ENCODE measurements around the gene RHBDL3. TPM values are rescaled to one million over a fixed set of nuclear protein-coding genes. Genes with fewer than 3 reads are reported as not detected.

RHBDL3 gene
- total and polyA plus RNA-seq, 2 of the 8 experiments (the other 6 are each of a cell fraction or from before 2014, with no cell fraction given) = 9.6 to 12.2 TPM

- H3K9ac ChIP-seq (replicated peaks in 1 of 4; ENCODE audit: extremely low read depth in 1 of 4, low read depth in 3 of 4, low read length in 3 of 4) = no peak overlapping the region
- H2BK15ac ChIP-seq (ENCODE audit: low read length) = no peak overlapping the region
- no peaks in the 10 kb centered on the region for H3K79me1 ChIP-seq (ENCODE audit: low read depth, low read length)
- no peak overlapping the region for H3K4me3 ChIP-seq (ENCODE audit: extremely low read depth in 1 of 4, insufficient read depth in 2 of 4, low read depth in 3 of 4, low read length in 4 of 4)
- ChIA-PET POLR2A (ENCODE audit: partially characterized antibody) (interaction anchor here (0.8 to 1.0 kb wide), 3 partner anchors 8 to 13 kb away, joined by 3 to 4 read pairs (median 4); no protein-coding TSS in a partner anchor), CTCF (ENCODE audit: partially characterized antibody) (interaction anchor here (0.9 to 13.3 kb wide), 7 partner anchors 16 to 73 kb away, joined by 3 to 170 read pairs (median 5); no protein-coding TSS in a partner anchor)
- H2AK5ac ChIP-seq (ENCODE audit: low read depth, low read length) = no peak overlapping the region
- H4K8ac ChIP-seq (ENCODE audit: extremely low read depth, insufficient read depth, low read length) = no peak overlapping the region
- no peak overlapping the region for H3K14ac ChIP-seq (ENCODE audit: insufficient read length)
- FAIRE-seq (no peak), DNase-seq (ENCODE audit: low read depth in 1 of 2, low spot score in 2 of 2) (no peak)
- no peak overlapping the region for H3K23ac ChIP-seq (ENCODE audit: insufficient read length)
- H2BK12ac ChIP-seq (ENCODE audit: low read depth, low read length) = peak overlapping the region; percentile 7; the same call in 1 of the 2 replicates
- peak overlapping the region; percentile 10 for H4K91ac ChIP-seq (replicated peaks; ENCODE audit: insufficient read length, low read length)
- no peaks in the 10 kb centered on the region for H3K79me2 ChIP-seq (ENCODE audit: control insufficient read depth in 1 of 2, insufficient read depth in 2 of 2, low read length in 2 of 2)
- no peak overlapping the region for H4K5ac ChIP-seq (ENCODE audit: insufficient read length, low read depth, low read length)
- peaks cover 2 to 7% (median 5%) of the 10 kb centered on the region in 4 experiments for H3K4me1 ChIP-seq (replicated peaks in 1 of 4; ENCODE audit: control insufficient read depth in 3 of 4, insufficient read depth in 4 of 4, low read length in 3 of 4)
- no peak for TF ChIP-seq RBBP5 (IDR thresholded peaks at IDR 0.05; ENCODE audit: borderline replicate concordance, low read depth, low read length)
- no peak for TF ChIP-seq TAF7 (optimal IDR thresholded peaks at IDR 0.05; ENCODE audit: borderline replicate concordance, low read depth, low read length)
- TF ChIP-seq CHD2 (IDR thresholded peaks at IDR 0.05; ENCODE audit: low read length) = no peak
- TF ChIP-seq CREB1 (IDR thresholded peaks at IDR 0.05) = no peak
- H3K36me3 ChIP-seq (ENCODE audit: control insufficient read depth in 2 of 4, insufficient read depth in 4 of 4, low read length in 3 of 4) = peaks cover 0 to 5% (median 0%) of the 10 kb centered on the region in 4 experiments; a peak in 1 of 8 replicates
- no peaks in the 10 kb centered on the region for H3K27me3 ChIP-seq (replicated peaks in 1 of 4; ENCODE audit: control insufficient read depth in 3 of 4, extremely low read depth in 1 of 4, insufficient read depth in 3 of 4, low read length in 3 of 4)
- H3K56ac ChIP-seq (replicated peaks; ENCODE audit: insufficient read length, low read depth, low read length) = no peak overlapping the region
- no peak overlapping the region for H3K4ac ChIP-seq (replicated peaks; ENCODE audit: insufficient read length, low read depth, low read length)
- no peak overlapping the region for H3K18ac ChIP-seq (ENCODE audit: extremely low read depth, low read length)
- H2BK5ac ChIP-seq (ENCODE audit: low read depth, low read length) = no peak overlapping the region
- no peak overlapping the region for H3K27ac ChIP-seq (ENCODE audit: low read depth, low read length)
- no peak overlapping the region for H2AFZ ChIP-seq (ENCODE audit: low read length)
- no peak overlapping the region for H3K4me2 ChIP-seq (ENCODE audit: insufficient read depth in 1 of 2, low read depth in 2 of 2, low read length in 2 of 2)
- H2BK20ac ChIP-seq (ENCODE audit: low read length) = no peak overlapping the region
- H4K20me1 ChIP-seq (replicated peaks in 1 of 2; ENCODE audit: control insufficient read depth in 1 of 2, insufficient read depth in 2 of 2, low read length in 2 of 2) = no peaks in the 10 kb centered on the region
- H2BK120ac ChIP-seq (replicated peaks; ENCODE audit: low read depth, low read length) = no peak overlapping the region
- no peaks in the 10 kb centered on the region for H3K9me3 ChIP-seq (ENCODE audit: insufficient read depth in 2 of 2, low read depth in 1 of 2, low read length in 1 of 2)
- H3K23me2 ChIP-seq (ENCODE audit: low read depth, low read length) = 0 out of 2 replicates have a peak, but pooled peaks cover 2% of the 10 kb centered on the region
- 85% methylated on average over 8 of the region's 8 CpGs; no CpG with 5 or more reads in 1 of the 2 experiments for WGBS, 2 experiments (ENCODE audit: extremely low coverage in 1 of 2, insufficient coverage in 1 of 2, insufficient read length in 1 of 2, insufficient replicate concordance in 2 of 2, low coverage in 1 of 2, low lambda C conversion rate in 2 of 2, missing lambda C conversion rate in 1 of 2)
Measured at GRCh38 chr17:32315171-32315570, 49.5 kb downstream of the RHBDL3 start.
